MM.1S (cell line): ENCODE measurements around the gene TBC1D7.

Experiments
- EZH2 ChIP-seq: fragments of 300-600 bp; sonication (generic); optimal IDR thresholded peaks from 2 replicates; pipeline ENCODE3; 2017; ENCODE audit warnings: low read depth, mild to moderate bottlenecking, antibody characterized with exemption, low read length, mixed read lengths
- EZH2phosphoT487 ChIP-seq: fragments of 300-600 bp; sonication (generic); IDR thresholded peaks from 2 replicates; pipeline ENCODE4 v1.6.1; 2018; ENCODE audit warnings: antibody characterized with exemption, low read length
- TF ChIP-seq, protein P1 (sequence below): fragments of 300-600 bp; sonication (generic); IDR thresholded peaks from 2 replicates; pipeline ENCODE4 v1.5.1; 2016; ENCODE audit warnings: antibody characterized with exemption, low read length, mixed read lengths

DNA sequence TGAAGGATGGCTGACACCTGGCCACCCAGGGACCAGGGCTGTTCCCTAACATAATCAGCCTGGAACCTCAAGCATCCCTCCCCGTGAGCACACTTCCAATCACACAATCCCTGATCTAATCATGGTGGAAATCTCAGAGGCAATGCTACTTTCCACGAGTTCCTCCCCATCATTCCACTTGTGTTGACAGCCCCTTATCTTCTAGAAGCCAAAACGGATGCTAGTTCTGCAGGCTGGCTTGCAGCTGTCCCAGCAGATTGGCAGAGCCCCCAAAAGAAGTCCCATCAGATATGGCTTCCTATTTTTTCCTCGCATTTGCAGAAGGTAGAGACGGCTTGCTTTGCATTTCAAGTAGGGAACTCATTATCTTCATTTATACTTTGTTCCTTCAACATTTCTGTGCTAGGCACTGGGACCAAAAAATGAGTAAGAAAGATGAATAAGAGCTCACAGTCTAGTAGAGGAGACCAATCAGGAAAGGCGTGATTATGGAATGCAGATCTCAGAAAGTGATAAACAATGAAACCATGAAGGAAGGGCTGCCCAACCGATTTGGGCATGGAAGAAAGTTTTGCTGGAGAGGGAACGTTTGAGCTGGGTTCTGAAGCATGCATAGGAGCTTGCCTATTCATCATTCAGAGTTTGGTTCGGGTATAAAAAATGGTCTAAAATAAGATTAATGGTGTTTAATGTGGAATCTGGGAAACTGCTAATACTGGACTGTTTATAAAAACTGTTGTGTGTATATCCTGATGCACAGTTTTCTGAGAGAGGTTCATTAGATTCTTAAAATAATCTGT is 44.6 kb upstream of the TBC1D7 start:
- TF ChIP-seq, protein P1, sequence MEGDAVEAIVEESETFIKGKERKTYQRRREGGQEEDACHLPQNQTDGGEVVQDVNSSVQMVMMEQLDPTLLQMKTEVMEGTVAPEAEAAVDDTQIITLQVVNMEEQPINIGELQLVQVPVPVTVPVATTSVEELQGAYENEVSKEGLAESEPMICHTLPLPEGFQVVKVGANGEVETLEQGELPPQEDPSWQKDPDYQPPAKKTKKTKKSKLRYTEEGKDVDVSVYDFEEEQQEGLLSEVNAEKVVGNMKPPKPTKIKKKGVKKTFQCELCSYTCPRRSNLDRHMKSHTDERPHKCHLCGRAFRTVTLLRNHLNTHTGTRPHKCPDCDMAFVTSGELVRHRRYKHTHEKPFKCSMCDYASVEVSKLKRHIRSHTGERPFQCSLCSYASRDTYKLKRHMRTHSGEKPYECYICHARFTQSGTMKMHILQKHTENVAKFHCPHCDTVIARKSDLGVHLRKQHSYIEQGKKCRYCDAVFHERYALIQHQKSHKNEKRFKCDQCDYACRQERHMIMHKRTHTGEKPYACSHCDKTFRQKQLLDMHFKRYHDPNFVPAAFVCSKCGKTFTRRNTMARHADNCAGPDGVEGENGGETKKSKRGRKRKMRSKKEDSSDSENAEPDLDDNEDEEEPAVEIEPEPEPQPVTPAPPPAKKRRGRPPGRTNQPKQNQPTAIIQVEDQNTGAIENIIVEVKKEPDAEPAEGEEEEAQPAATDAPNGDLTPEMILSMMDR, result no peak
- no peak for TF ChIP-seq EZH2
- no peak for TF ChIP-seq EZH2phosphoT487
